ENCODE data around the gene CYP2C18. TPM values are rescaled to one million over a fixed set of nuclear protein-coding genes. Genes with fewer than 3 reads are reported as not detected.
"Not testable (repeated sequence)": the region's sequence is repeated elsewhere in the genome, so short reads cannot be mapped to it uniquely, and the experiment has no call there.

CYP2C18 gene
- total and polyA plus RNA-seq, 8 donors: 0.11 to 1.3 (median 0.29) TPM

DNA sequence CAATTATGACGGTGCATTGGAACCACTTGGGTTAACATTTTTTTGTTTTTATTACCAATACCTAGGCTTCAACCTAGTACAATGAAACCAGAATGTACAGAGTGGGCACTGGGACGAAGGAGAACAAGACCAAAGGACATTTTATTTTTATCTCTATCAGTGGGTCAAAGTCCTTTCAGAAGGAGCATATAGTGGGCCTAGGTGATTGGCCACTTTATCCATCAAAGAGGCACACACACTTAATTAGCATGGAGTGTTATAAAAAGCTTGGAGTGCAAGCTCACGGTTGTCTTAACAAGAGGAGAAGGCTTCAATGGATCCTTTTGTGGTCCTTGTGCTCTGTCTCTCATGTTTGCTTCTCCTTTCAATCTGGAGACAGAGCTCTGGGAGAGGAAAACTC, 78.9 kb downstream of the CYP2C18 start, which contains the start of gene CYP2C19:
TSS of gene CYP2C19 (plus strand) at position 289 of the 400 bp plus-strand sequence. CDS start at position 314, 25 bp downstream.
- H3K4me1 ChIP-seq: no peaks in the 10 kb centered on the region
- H3K4me3 ChIP-seq: no peak within 1 kb of the TSS
- FAIRE-seq (no peak), ATAC-seq (no peak), DNase-seq (no peak)
- H3K36me3 ChIP-seq: no peaks in the 10 kb centered on the region
- TF ChIP-seq, protein P1, sequence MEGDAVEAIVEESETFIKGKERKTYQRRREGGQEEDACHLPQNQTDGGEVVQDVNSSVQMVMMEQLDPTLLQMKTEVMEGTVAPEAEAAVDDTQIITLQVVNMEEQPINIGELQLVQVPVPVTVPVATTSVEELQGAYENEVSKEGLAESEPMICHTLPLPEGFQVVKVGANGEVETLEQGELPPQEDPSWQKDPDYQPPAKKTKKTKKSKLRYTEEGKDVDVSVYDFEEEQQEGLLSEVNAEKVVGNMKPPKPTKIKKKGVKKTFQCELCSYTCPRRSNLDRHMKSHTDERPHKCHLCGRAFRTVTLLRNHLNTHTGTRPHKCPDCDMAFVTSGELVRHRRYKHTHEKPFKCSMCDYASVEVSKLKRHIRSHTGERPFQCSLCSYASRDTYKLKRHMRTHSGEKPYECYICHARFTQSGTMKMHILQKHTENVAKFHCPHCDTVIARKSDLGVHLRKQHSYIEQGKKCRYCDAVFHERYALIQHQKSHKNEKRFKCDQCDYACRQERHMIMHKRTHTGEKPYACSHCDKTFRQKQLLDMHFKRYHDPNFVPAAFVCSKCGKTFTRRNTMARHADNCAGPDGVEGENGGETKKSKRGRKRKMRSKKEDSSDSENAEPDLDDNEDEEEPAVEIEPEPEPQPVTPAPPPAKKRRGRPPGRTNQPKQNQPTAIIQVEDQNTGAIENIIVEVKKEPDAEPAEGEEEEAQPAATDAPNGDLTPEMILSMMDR (IDR thresholded peaks at IDR 0.05): no peak
- H3K27ac ChIP-seq: no peak within 1 kb of the TSS
- intact Hi-C loops (cut with DNase I): no loop called here
- H3K9me3 ChIP-seq: no peaks in the 10 kb centered on the region
- WGBS, 2 donors: 60 to 72% methylated on average over 3 of the region's 3 CpGs
- H3K27me3 ChIP-seq: no peaks in the 10 kb centered on the region

DNA sequence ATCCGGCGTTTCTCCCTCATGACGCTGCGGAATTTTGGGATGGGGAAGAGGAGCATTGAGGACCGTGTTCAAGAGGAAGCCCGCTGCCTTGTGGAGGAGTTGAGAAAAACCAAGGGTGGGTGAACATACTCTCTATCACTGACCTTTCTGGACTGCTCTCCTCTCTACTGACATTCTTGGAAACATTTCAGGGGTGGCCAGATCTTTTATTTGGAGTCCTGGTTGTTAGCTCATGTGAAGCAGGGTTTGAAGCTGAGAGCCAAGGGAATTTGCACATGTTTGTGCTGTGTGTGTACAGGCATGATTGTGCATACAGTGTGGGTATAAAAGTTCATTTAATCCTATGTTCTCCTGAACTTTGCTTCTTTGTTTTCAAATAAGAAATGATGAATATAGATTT, 91.9 kb downstream of the CYP2C18 start:
- H3K4me3 ChIP-seq; H3K27ac ChIP-seq; H3K27me3 ChIP-seq; intact Hi-C loops (cut with DNase I); FAIRE-seq; ATAC-seq; DNase-seq; H3K36me3 ChIP-seq; H3K9me3 ChIP-seq; H3K4me1 ChIP-seq: not testable (repeated sequence)
- WGBS, 2 donors: 87 to 93% methylated on average over 6 of the region's 6 CpGs

DNA sequence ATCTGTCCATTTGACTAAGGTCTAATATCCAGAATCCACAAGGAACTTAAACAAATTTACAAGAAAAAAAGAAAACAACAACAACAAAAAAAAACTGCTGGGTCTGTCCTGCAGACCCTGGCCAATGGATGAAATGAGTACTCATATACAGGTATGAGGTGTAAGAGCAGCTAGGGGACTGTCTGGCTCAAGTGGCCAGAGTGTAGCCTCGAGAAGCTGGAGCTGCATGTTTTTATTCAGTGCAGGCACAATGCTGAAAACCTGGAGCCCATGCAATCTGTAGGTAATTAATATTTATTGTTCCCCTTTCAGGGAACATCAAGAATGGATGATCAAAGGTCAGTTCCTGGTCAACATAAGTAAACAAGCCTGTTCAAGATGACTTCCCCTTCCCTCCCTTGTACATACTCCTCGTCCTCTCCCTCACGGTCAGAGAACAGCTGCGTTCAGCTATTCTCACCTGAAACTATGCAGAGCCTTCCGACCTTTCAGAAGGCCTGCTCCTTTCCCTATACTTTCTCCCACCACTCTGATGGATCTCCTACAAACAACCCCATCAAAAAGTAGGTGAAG, 94.4 kb downstream of the CYP2C18 start:
- intact Hi-C loops (cut with DNase I): no loop called here
- DNase-seq (no peak), ATAC-seq (no peak), FAIRE-seq (no peak)
- no peaks in the 10 kb centered on the region for H3K36me3 ChIP-seq
- H3K4me3 ChIP-seq: no peak overlapping the region
- H3K27ac ChIP-seq: no peak overlapping the region
- TF ChIP-seq, protein P1 (IDR thresholded peaks at IDR 0.05): no peak
- 33 to 34% methylated on average over 5 of the region's 5 CpGs for WGBS, 2 donors
- H3K9me3 ChIP-seq: no peaks in the 10 kb centered on the region
- no peaks in the 10 kb centered on the region for H3K27me3 ChIP-seq
- H3K4me1 ChIP-seq: no peaks in the 10 kb centered on the region

DNA sequence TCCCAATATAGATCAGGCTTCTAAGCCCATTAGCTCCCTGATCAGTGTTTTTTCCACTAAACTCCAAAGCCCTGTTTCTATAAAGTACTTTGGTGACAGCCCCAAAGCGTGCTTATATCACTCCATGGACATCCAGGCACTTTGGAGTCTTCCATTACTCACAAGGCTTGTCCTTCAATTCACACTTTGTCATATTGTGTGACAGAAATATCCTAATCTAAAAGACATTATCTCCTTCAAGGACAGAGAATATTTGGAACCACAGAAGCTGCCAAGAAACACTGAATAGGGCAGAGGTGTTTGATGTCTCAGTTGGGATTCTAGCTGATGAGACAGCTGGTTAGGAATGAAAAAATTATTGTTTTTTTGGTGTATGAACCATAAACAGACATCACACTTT, 97.3 kb downstream of the CYP2C18 start:
- TF ChIP-seq, protein P1 (IDR thresholded peaks at IDR 0.05): no peak
- FAIRE-seq (no peak), DNase-seq (no peak), ATAC-seq (no peak)
- Histone ChIP-seq H3K9me3 (no peaks in the 10 kb centered on the region), H3K27ac (no peak overlapping the region), H3K4me1 (no peaks in the 10 kb centered on the region), H3K27me3 (no peaks in the 10 kb centered on the region), H3K4me3 (no peak overlapping the region), H3K36me3 (no peaks in the 10 kb centered on the region)
- intact Hi-C loops (cut with DNase I): no loop called here
- 76 to 90% methylated on average over 1 of the region's 1 CpG for WGBS, 2 donors

DNA sequence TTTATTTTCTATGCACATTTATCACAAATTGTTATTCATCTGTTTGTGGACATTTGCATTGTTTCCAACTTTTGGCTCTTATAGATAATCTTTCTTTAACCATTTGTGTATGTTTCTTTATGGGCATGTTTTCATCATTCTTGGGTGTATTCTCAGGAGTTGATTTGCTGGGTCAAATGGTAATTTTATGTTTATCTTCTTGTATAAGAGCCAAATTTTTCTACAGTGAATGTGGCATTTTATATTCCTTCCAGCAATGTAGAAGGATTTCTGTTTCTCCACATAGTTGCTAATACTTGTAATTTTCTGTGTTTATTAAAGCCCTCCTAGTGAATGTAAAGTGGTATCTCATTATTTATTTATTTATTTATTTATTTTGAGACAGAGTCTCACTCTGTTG, 100.7 kb downstream of the CYP2C18 start:
- no peak overlapping the region for H3K4me3 ChIP-seq
- no peak for FAIRE-seq
- intact Hi-C loops (cut with DNase I): no loop called here

More for the DNA sequence above, 100.7 kb downstream of the CYP2C18 start:
- Histone ChIP-seq H3K27ac (no peak overlapping the region), H3K4me1 (no peaks in the 10 kb centered on the region), H3K9me3 (no peaks in the 10 kb centered on the region), H3K36me3 (no peaks in the 10 kb centered on the region), H3K27me3 (no peaks in the 10 kb centered on the region)
- TF ChIP-seq, protein P1 (IDR thresholded peaks at IDR 0.05): no peak
- DNase-seq (no peak), ATAC-seq (no peak)
